SK-N-DZ (cell line): Measurements from ENCODE around the gene AHDC1.
A peak's percentile ranks its signal among the peaks of the same experiment; 100 is the strongest.
"Not testable (repeated sequence)": the region's sequence is repeated elsewhere in the genome, so short reads cannot be mapped to it uniquely, and the experiment has no call there.

Experiments used
- DNase-seq: peaks from one replicate; pipeline ENCODE4 v3.0.0-alpha.2; 2015; ENCODE audit warnings: low spot score

The AHDC1 gene

DNA sequence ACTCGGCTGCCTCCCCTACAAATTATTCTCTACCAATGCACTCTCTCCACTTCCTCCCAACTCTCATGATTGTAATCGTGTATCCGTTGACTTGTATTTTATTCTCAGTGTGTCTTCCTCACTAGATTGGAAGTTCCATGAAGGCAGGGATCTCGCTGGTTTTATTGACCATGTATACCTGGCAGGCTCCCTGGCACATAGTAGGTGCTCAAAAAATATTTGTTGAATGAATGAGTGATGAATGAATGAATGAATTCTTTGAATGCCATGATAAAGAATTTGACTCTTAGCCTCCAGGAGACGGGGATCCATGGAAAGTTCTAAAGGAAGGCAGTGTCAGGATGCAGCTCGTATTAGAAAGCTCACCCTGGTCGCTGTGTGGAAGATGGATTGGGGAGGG, 85.1 kb downstream of the AHDC1 start:
- no peak for DNase-seq

DNA sequence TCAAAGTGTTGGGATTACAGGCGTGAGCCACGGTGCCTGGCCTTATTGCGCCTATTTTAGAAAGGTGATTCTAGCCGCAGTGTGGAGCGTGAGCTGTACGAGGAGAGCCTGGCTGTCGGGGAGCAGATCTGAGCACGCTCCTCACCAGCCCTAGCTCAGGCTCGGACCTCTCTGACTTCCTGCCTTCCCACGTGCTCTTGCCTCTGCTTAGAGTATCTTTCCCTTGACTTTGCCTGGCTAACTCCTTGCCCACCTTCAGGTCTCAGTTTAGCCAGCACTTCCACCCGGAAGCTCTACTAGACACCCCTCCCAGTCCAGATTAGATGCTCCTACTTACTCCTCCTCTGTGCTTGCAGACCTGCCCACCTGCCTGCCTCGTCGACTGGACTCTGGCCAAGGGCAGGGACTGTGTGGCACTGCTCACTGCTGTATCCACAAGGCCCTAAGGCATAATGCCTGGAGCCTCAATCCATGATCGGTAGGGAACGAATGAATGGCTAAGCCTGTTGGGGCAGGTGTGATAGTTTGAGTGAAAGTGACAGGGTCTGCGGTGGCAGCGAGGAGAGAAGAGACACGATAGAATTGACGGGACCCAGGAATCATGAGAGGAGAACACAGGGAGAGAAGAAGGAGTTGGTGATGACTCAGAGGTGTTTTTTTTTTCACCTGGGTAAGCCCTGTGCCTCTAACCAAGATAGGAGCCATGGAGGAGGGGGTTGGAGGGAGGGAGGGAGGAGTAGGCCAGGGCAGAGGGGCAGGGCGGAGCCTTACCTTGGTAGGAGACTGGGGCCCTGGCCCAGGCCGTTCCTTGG, 85.8 kb downstream of the AHDC1 start:
- DNase-seq = no peak

- no peak for DNase-seq
Observed at GRCh38 chr1:27517301-27517700, 86.6 kb downstream of the AHDC1 start.

- DNase-seq = no peak
Observed at GRCh38 chr1:27515626-27516025, 88.3 kb downstream of the AHDC1 start.

GRCh38 chr1:27513958-27514357, 90.0 kb downstream of the AHDC1 start:
- no peak for DNase-seq

DNA sequence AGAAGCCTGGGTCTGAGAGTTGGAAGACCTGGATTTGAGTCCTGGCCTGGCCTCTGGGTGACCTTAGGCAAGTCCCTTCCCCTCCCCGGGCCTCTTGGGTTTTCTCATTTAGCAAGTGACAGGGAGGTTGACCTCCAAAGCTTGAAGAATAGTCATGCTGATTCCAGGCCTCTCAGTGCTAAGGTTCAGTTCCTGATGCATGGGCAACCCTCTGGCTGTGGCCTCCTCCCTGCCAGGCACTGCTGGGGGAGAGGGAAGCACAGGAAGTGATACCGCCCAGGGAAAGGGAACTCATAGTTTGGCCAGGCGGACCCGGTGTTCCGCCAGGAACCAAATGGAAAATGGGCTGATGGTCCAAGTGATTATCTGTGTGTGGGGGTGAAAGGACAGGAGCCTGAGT, 90.4 kb downstream of the AHDC1 start:
- no peak for DNase-seq

DNA sequence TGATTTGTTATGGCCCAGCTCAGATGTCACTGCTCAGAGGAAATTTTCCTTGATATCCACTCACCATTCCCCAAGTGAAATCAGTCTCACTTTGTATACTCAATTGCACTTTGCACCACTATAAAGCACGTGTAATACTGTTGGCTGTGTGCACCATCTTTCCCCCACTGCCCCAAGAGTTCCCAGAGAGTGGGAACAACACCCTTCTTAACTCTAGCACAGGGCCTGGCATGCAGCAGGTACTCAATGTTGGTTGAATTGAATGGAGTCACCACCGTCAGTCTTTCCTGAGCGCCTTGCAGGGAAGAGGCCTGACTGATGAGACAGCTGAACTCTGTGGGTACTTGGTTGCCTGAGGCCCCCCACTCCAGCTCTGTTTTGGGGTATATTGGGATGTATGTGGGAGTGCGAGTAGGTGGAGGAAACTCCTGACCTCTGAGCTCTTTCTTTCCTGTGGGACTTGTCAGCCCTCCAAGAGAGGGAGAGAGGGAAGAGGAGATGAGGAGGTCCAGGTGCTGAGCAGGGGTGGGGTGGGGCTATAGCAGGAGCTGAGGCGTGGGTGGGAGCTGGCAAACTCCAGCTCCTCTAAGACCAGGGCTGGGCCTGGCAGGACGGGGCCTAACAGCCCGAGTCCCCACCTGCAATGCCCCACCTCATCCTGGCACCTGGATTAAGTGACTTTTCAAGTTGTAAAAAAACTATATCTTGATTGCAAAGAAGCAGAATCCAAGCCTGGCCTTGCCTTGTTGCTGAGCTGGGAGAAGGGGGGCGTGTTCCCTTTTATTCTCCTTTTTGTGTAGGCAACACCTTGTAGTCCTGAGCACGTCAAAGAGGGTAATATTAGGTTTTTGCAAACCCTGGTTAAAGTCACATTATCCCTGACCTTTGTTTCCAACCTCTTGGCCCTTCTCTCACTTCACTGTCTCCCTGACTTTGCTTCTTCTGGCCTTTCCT, 94.5 kb downstream of the AHDC1 start:
- DNase-seq = no peak

- DNase-seq = no peak
Observed at GRCh38 chr1:27507960-27508665, 95.8 kb downstream of the AHDC1 start.

DNA sequence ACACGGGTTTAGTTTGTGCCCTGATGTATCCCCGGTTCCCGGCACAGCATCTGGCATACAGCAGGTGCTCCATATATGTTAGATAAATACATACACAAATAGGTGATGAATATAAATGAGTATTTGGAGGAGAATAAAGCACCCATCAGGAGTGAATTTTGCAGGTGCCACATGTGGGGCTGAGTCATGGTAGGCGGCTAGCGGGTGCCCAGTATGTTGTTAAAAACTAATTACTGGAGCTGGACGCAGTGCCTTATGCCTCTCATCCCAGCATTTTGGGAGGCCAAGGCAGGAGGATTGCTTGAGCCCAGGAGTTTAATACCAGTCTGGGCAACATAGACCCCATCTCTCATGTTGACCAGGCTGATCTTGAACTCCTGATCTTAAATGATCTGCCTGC, 97.2 kb downstream of the AHDC1 start:
- no peak for DNase-seq

DNA sequence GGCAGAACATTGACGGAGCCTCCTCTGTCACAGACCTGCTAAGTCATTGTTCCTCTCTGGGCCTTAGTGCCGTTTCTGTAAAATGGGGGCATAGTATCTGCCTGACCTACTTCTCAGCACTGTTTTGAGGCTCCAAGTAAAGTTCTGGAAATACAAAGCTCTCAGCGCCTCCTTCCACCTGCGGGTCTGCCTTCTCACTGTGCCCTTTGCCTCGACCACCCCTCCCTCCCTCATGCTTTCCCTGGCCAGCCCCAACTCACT, 98.6 kb downstream of the AHDC1 start:
- DNase-seq = no peak

DNA sequence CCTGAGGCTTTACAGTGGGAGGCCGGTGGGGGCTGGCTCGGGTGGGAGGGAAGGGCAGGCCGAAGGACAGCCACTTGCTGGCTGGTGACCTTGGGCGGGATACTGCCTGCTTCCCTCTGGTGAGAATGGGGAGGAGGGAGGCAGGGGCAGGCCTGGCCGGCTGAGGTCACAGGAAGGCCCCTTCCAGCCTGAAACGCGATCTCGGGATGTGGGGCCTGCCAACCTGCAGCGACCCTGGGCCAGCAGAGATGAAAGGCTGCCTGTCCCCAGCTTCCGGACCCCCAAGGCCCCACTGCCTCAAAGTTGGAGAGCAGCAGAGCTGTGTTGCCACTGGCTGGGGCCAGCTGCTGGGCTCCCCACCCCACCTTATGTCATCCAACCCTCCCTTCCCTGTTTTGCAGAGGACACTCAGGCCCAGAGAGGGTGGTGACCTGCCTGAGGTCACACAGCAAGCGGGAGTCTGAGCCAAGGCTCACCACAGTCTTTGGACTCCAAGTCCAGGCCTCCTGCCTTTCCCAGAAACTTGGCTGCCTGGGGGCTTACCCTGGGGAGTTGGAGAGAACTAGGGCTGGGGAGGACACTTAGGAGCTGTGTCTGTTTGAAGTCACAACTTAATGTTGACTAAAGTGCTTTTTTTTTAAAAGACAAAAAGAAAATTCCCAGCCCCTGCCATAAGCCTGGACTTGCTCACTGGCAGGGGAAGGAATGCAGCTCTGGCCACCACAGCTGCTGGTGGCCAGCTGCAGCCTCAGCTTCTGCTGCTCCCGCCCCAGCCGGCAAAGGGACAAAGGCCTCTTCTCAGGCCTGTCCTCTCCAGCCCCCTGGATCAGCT, 99.1 kb downstream of the AHDC1 start:
- no peak for DNase-seq

- no peak for DNase-seq
Observed at GRCh38 chr1:27503844-27504587, 99.9 kb downstream of the AHDC1 start.

- no peak for DNase-seq
Observed at GRCh38 chr1:27503033-27503432, 100.9 kb downstream of the AHDC1 start.

- DNase-seq = not testable (repeated sequence)
Observed at GRCh38 chr1:27501159-27501558, 102.8 kb downstream of the AHDC1 start.

DNA sequence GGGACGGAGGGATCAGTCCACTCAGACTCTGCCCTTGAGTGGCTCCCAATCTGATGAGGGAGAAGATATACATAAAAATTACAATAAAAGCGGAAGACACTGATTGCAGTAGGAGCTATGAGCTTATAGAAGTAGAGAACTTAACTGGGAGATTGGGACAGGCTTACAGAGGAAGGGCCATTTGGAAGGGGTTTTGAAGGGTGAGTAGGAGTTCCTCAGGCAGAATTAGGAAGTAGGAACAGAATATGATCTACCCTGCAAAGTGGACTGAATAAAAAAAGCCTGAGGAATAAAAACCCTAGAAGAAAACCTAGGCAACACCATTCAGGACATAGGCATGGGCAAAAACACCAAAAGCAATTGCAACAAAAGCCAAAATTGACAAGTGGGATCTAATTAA, 104.8 kb downstream of the AHDC1 start:
- DNase-seq = no peak

DNA sequence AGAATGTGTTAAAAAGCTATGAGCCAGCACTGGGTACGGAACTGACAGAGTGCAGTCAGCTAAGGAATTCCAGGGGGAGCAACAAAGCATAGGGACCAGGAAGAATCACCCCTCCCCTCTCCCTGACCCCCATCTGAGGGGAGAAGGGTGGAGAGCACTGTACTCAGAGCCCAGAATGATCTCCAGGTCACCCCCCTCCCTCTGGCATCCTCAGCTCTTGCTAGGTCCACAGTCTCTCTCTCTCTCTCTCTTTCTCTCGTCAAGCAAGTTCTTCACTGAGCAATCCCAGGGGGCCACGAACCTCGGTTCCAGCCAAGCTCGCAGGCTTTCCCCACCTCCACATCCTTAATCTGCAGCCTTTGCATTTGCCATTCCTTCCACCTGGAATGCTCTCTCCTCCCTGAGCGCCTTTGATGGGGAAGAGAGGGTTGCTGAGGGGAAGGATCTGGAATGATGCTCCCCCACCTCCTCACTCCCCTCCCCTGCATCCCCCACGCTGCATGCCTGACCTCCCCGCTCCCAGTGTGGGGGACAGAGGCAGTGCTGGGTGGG, 107.3 kb downstream of the AHDC1 start:
- peak; percentile 58 for DNase-seq

DNA sequence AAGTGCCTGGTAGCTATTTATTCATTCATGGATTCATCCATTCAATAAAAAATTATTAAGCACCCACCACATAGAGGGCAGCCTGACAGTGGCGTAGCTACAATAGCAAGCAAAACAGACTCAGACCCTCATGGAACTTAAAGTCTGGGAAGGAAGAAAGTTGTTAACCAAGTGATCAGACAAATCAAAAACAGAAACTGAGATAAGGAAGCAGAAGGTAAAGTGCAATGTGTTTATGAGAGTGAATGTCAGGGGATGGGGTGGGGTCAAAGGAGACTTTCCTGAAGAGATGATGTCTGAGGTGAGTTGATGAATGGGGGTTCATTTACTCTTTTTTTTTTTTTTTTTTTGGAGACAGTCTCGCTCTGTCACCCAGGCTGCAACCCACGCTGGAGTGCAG, 111.1 kb downstream of the AHDC1 start:
- no peak for DNase-seq

- no peak for DNase-seq
Observed at GRCh38 chr1:27491748-27492700, 111.9 kb downstream of the AHDC1 start.
